Measurements from ENCODE around the gene SETD6.
"Not testable (repeated sequence)": the region's sequence is repeated elsewhere in the genome, so short reads cannot be mapped to it uniquely, and the experiment has no call there.

SETD6 gene

DNA sequence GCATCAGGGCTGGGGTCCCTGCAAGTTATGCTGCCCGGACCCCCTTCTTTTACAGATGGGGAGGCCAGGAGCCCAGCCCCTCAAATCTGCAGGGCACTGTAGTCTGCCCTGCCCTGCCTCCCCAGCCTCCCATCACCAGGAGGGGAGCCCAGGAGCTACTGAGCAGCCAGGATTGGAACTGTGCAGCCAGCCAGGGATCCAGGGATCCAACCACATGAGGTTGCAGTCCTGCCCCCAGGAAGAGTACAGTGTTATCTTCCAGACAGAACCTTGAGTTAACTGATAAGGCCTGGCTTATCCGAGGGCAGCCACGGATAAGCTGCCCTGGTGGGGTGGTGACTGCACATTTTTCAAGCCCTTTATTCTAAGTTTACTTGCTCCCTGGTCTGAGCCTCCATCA is 26.8 kb upstream of the SETD6 start:
- Histone ChIP-seq H3K4me2 (ENCODE audit: low read depth, low read length, poor library complexity, severe bottlenecking) (no peak overlapping the region), H3K4me3 (ENCODE audit: low read length, poor library complexity, severe bottlenecking) (no peak overlapping the region), H3K4me1 (ENCODE audit: insufficient read depth, low read length, poor library complexity, severe bottlenecking) (no peaks in the 10 kb centered on the region), H3K9me3 (ENCODE audit: insufficient read depth, low read depth, low read length) (no peaks in the 10 kb centered on the region), H2AFZ (ENCODE audit: low read length) (no peak overlapping the region), H3K9me2 (replicated peaks; ENCODE audit: low read depth, low read length) (no peaks in the 10 kb centered on the region), H3K36me3 (ENCODE audit: insufficient read depth, low read length) (no peaks in the 10 kb centered on the region), H3K27me3 (ENCODE audit: insufficient read depth, low read length, poor library complexity, severe bottlenecking) (no peaks in the 10 kb centered on the region), H3K79me2 (ENCODE audit: insufficient read depth, low read length) (no peaks in the 10 kb centered on the region), H3K9ac (ENCODE audit: low read depth, low read length, poor library complexity, severe bottlenecking) (no peak overlapping the region), H4K20me1 (ENCODE audit: insufficient read depth, low read length, poor library complexity, severe bottlenecking) (no peaks in the 10 kb centered on the region), H3F3A (ENCODE audit: low read depth) (no peaks in the 10 kb centered on the region)
- TF ChIP-seq EZH2phosphoT487 (IDR thresholded peaks at IDR 0.05; ENCODE audit: borderline replicate concordance): no peak
- TF ChIP-seq, protein P1, sequence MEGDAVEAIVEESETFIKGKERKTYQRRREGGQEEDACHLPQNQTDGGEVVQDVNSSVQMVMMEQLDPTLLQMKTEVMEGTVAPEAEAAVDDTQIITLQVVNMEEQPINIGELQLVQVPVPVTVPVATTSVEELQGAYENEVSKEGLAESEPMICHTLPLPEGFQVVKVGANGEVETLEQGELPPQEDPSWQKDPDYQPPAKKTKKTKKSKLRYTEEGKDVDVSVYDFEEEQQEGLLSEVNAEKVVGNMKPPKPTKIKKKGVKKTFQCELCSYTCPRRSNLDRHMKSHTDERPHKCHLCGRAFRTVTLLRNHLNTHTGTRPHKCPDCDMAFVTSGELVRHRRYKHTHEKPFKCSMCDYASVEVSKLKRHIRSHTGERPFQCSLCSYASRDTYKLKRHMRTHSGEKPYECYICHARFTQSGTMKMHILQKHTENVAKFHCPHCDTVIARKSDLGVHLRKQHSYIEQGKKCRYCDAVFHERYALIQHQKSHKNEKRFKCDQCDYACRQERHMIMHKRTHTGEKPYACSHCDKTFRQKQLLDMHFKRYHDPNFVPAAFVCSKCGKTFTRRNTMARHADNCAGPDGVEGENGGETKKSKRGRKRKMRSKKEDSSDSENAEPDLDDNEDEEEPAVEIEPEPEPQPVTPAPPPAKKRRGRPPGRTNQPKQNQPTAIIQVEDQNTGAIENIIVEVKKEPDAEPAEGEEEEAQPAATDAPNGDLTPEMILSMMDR (conservative IDR thresholded peaks at IDR 0.05; ENCODE audit: low read length): no peak

DNA sequence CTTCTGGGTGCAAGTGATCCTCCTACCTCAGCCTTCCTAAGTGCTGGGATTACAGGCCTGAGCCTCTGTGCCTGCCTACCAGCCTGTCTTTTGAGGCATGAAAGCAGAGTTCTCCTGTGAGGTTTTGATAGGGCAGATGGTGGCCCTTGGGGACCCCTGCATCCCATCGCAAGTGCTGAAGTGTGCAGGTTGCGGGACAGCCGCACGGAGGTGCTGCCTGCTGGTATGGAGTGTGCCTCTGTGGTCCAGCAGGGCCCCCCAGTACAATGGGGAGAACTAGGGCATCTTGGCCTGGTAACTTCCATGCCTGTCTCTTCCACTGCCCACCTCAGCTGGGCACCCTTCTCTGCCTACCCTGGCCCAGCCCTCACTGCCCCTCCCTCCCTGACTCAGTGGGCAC is 25.3 kb upstream of the SETD6 start:
- Histone ChIP-seq H3F3A (ENCODE audit: low read depth) (no peaks in the 10 kb centered on the region), H3K79me2 (ENCODE audit: insufficient read depth, low read length) (no peaks in the 10 kb centered on the region), H3K9me3 (ENCODE audit: insufficient read depth, low read depth, low read length) (no peaks in the 10 kb centered on the region), H3K4me3 (ENCODE audit: low read length, poor library complexity, severe bottlenecking) (no peak overlapping the region), H3K4me2 (ENCODE audit: low read depth, low read length, poor library complexity, severe bottlenecking) (no peak overlapping the region), H3K4me1 (ENCODE audit: insufficient read depth, low read length, poor library complexity, severe bottlenecking) (no peaks in the 10 kb centered on the region), H4K20me1 (ENCODE audit: insufficient read depth, low read length, poor library complexity, severe bottlenecking) (no peaks in the 10 kb centered on the region), H3K9me2 (replicated peaks; ENCODE audit: low read depth, low read length) (no peaks in the 10 kb centered on the region), H2AFZ (ENCODE audit: low read length) (no peak overlapping the region), H3K9ac (ENCODE audit: low read depth, low read length, poor library complexity, severe bottlenecking) (no peak overlapping the region), H3K27me3 (ENCODE audit: insufficient read depth, low read length, poor library complexity, severe bottlenecking) (no peaks in the 10 kb centered on the region), H3K36me3 (ENCODE audit: insufficient read depth, low read length) (no peaks in the 10 kb centered on the region)
- TF ChIP-seq, protein P1 (conservative IDR thresholded peaks at IDR 0.05; ENCODE audit: low read length): no peak
- TF ChIP-seq EZH2phosphoT487 (IDR thresholded peaks at IDR 0.05; ENCODE audit: borderline replicate concordance): no peak

DNA sequence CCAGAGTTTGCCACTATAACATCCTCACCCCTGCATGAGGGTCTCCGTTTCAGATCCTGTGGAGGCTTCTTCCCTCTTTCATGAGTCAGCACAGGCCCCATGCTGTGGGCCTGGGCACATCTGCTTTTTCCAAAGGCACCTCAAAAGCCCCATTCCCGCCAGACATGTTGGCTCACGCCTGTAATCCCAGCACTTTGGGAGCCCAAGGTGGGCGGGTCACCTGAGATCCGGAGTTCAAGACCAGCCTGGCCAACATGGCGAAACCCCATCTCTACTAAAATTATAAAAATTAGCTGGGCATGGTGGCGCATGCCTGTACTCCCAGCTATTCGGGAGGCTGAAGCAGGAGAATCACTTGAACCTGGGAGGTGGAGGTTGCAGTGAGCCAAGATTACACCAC is 24.8 kb upstream of the SETD6 start:
- not testable (repeated sequence) for H4K20me1 ChIP-seq (ENCODE audit: insufficient read depth, low read length, poor library complexity, severe bottlenecking); H3K9ac ChIP-seq (ENCODE audit: low read depth, low read length, poor library complexity, severe bottlenecking); H3K9me3 ChIP-seq (ENCODE audit: insufficient read depth, low read depth, low read length); H2AFZ ChIP-seq (ENCODE audit: low read length); H3K4me3 ChIP-seq (ENCODE audit: low read length, poor library complexity, severe bottlenecking); H3K4me1 ChIP-seq (ENCODE audit: insufficient read depth, low read length, poor library complexity, severe bottlenecking); H3F3A ChIP-seq (ENCODE audit: low read depth); H3K36me3 ChIP-seq (ENCODE audit: insufficient read depth, low read length); H3K9me2 ChIP-seq (replicated peaks; ENCODE audit: low read depth, low read length); H3K4me2 ChIP-seq (ENCODE audit: low read depth, low read length, poor library complexity, severe bottlenecking); H3K27me3 ChIP-seq (ENCODE audit: insufficient read depth, low read length, poor library complexity, severe bottlenecking); H3K79me2 ChIP-seq (ENCODE audit: insufficient read depth, low read length)

DNA sequence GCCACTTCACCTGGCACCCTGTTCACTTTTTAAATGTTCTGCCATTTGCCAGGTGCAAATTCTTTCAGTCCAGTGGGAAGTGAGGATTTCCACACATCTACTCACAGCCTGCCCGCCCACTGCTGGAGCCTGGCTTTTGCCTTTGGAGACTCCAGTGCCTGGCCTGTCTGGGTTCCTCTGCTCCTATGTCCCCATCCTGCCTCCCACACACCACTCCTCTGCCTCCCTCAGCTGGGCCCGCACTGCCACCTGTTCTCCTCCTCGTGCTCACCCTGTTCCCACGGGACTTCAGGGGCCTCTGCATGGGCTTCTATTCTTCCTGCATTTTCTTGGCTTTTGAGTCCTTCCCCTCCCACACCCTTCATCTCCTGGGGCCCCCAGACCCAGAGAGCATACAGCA is 23.3 kb upstream of the SETD6 start:
- Histone ChIP-seq H2AFZ (ENCODE audit: low read length) (no peak overlapping the region), H3K4me3 (ENCODE audit: low read length, poor library complexity, severe bottlenecking) (no peak overlapping the region), H3K36me3 (ENCODE audit: insufficient read depth, low read length) (no peaks in the 10 kb centered on the region), H3K4me2 (ENCODE audit: low read depth, low read length, poor library complexity, severe bottlenecking) (no peak overlapping the region), H4K20me1 (ENCODE audit: insufficient read depth, low read length, poor library complexity, severe bottlenecking) (no peaks in the 10 kb centered on the region), H3K9ac (ENCODE audit: low read depth, low read length, poor library complexity, severe bottlenecking) (no peak overlapping the region), H3K4me1 (ENCODE audit: insufficient read depth, low read length, poor library complexity, severe bottlenecking) (no peaks in the 10 kb centered on the region), H3K9me2 (replicated peaks; ENCODE audit: low read depth, low read length) (no peaks in the 10 kb centered on the region), H3K27me3 (ENCODE audit: insufficient read depth, low read length, poor library complexity, severe bottlenecking) (no peaks in the 10 kb centered on the region), H3K79me2 (ENCODE audit: insufficient read depth, low read length) (no peaks in the 10 kb centered on the region), H3K9me3 (ENCODE audit: insufficient read depth, low read depth, low read length) (no peaks in the 10 kb centered on the region), H3F3A (ENCODE audit: low read depth) (no peaks in the 10 kb centered on the region)
- TF ChIP-seq, protein P1 (conservative IDR thresholded peaks at IDR 0.05; ENCODE audit: low read length): no peak
- TF ChIP-seq EZH2phosphoT487 (IDR thresholded peaks at IDR 0.05; ENCODE audit: borderline replicate concordance): no peak

All from Loucy (cell line).